ENCODE measurements around the gene UGGT1. TPM values are rescaled to one million over a fixed set of nuclear protein-coding genes. Genes with fewer than 3 reads are reported as not detected.

UGGT1 gene
- total RNA-seq, 2 experiments from 2014 or later, result 33.2 to 59.5 TPM

DNA sequence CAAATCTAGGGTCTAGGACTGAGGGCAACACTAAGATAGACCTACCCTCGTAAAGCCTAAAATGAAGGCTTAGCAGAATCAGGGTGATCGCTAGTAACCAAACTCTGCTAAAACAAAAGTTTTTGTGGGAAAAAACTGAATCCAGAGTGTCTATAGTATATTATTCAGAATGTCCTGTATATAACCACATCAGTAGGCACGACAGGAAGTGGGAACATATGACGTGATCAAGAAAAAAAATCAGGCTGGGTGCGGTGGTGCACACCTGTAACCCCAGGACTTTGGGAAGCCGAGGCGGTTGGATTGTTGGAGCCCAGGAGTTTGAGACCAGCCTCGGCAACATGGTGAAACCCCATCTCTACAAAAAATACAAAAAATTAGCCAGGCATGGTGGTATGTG lies 106.1 kb downstream of the UGGT1 start:
- no peaks in the 10 kb centered on the region for H3K79me2 ChIP-seq (ENCODE audit: insufficient read depth, low read depth, low read length)
- no peak for DNase-seq (ENCODE audit: low spot score)
- H2AFZ ChIP-seq (ENCODE audit: low read length), result no peak overlapping the region
- H3K4me2 ChIP-seq (ENCODE audit: low read length), result no peak overlapping the region
- no peaks in the 10 kb centered on the region for H3K4me1 ChIP-seq (ENCODE audit: insufficient read depth, low read length, poor library complexity, severe bottlenecking)
- ChIA-PET CTCF (ENCODE audit: unreplicated experiment) (no interaction called here), POLR2A (no interaction called here)
- H3K27ac ChIP-seq (ENCODE audit: low read depth, low read length, poor library complexity, severe bottlenecking), result no peak overlapping the region
- BruUV-seq (replicated peaks), result no TSS peak
- TF ChIP-seq, protein P1, sequence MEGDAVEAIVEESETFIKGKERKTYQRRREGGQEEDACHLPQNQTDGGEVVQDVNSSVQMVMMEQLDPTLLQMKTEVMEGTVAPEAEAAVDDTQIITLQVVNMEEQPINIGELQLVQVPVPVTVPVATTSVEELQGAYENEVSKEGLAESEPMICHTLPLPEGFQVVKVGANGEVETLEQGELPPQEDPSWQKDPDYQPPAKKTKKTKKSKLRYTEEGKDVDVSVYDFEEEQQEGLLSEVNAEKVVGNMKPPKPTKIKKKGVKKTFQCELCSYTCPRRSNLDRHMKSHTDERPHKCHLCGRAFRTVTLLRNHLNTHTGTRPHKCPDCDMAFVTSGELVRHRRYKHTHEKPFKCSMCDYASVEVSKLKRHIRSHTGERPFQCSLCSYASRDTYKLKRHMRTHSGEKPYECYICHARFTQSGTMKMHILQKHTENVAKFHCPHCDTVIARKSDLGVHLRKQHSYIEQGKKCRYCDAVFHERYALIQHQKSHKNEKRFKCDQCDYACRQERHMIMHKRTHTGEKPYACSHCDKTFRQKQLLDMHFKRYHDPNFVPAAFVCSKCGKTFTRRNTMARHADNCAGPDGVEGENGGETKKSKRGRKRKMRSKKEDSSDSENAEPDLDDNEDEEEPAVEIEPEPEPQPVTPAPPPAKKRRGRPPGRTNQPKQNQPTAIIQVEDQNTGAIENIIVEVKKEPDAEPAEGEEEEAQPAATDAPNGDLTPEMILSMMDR (conservative IDR thresholded peaks at IDR 0.05; ENCODE audit: low read length), result no peak
- TF ChIP-seq EZH2phosphoT487 (IDR thresholded peaks at IDR 0.05; ENCODE audit: borderline replicate concordance, low read depth, low read length), result no peak
- H3K4me3 ChIP-seq (ENCODE audit: low read depth, low read length, poor library complexity, severe bottlenecking), result no peak overlapping the region
- peaks cover 7% of the 10 kb centered on the region for H3K36me3 ChIP-seq (ENCODE audit: insufficient read depth, low read length)
- no peaks in the 10 kb centered on the region for H4K20me1 ChIP-seq (ENCODE audit: insufficient read depth, low read length)
- no peaks in the 10 kb centered on the region for H3K9me3 ChIP-seq (ENCODE audit: low read length)
- H3K9me2 ChIP-seq (ENCODE audit: insufficient read depth, low read length), result no peaks in the 10 kb centered on the region
- intact Hi-C loops (cut with micrococcal nuclease; ENCODE audit: unreplicated experiment), result no loop called here

- H3K4me3 ChIP-seq (ENCODE audit: low read depth, low read length, poor library complexity, severe bottlenecking), result no peak overlapping the region
- H3K9me3 ChIP-seq (ENCODE audit: low read length), result no peaks in the 10 kb centered on the region
- no peaks in the 10 kb centered on the region for H3K79me2 ChIP-seq (ENCODE audit: insufficient read depth, low read depth, low read length)
- no TSS peak for BruUV-seq (replicated peaks)
- ChIA-PET CTCF (ENCODE audit: unreplicated experiment) (no interaction called here), POLR2A (no interaction called here)
- no peaks in the 10 kb centered on the region for H4K20me1 ChIP-seq (ENCODE audit: insufficient read depth, low read length)
- H2AFZ ChIP-seq (ENCODE audit: low read length), result no peak overlapping the region
- H3K9me2 ChIP-seq (ENCODE audit: insufficient read depth, low read length), result no peaks in the 10 kb centered on the region
- no peaks in the 10 kb centered on the region for H3K4me1 ChIP-seq (ENCODE audit: insufficient read depth, low read length, poor library complexity, severe bottlenecking)
- TF ChIP-seq EZH2phosphoT487 (IDR thresholded peaks at IDR 0.05; ENCODE audit: borderline replicate concordance, low read depth, low read length), result no peak
- TF ChIP-seq, protein P1 (conservative IDR thresholded peaks at IDR 0.05; ENCODE audit: low read length), result no peak
- no peak for DNase-seq (ENCODE audit: low spot score)
- H3K36me3 ChIP-seq (ENCODE audit: insufficient read depth, low read length), result no peaks in the 10 kb centered on the region
- H3K27ac ChIP-seq (ENCODE audit: low read depth, low read length, poor library complexity, severe bottlenecking), result no peak overlapping the region
- intact Hi-C loops (cut with micrococcal nuclease; ENCODE audit: unreplicated experiment), result no loop called here
- H3K4me2 ChIP-seq (ENCODE audit: low read length), result no peak overlapping the region
Measured at GRCh38 chr2:128198656-128199055, 107.7 kb downstream of the UGGT1 start.

DNA sequence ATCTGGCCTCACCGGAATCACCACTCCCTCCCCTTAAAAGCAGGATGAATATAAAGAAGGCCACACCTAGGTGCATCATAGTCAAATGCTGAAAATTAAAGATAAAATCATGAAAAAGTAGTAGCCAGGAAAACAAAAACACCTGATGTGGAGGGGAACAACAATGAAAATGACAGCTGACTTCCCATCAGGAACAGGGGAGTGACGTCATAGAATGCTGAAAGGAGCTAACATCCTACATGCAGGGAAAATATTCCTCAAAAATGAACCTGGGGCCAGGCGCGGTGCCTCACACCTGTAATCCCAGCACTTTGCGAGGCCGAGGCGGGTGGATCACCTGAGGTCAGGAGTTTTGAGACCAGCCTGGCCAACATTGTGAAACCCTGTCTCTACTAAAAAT lies 108.1 kb downstream of the UGGT1 start:
- intact Hi-C loops (cut with micrococcal nuclease; ENCODE audit: unreplicated experiment), result no loop called here
- no peaks in the 10 kb centered on the region for H3K4me1 ChIP-seq (ENCODE audit: insufficient read depth, low read length, poor library complexity, severe bottlenecking)
- H3K36me3 ChIP-seq (ENCODE audit: insufficient read depth, low read length), result no peaks in the 10 kb centered on the region
- ChIA-PET CTCF (ENCODE audit: unreplicated experiment) (no interaction called here), POLR2A (interaction anchor here (0.5 kb wide), 1 partner anchor 25 kb away, joined by 4 read pairs; no protein-coding TSS in a partner anchor)
- no peaks in the 10 kb centered on the region for H3K9me3 ChIP-seq (ENCODE audit: low read length)
- DNase-seq (ENCODE audit: low spot score), result no peak
- no peak overlapping the region for H3K4me3 ChIP-seq (ENCODE audit: low read depth, low read length, poor library complexity, severe bottlenecking)
- no peak overlapping the region for H2AFZ ChIP-seq (ENCODE audit: low read length)
- no peak overlapping the region for H3K27ac ChIP-seq (ENCODE audit: low read depth, low read length, poor library complexity, severe bottlenecking)
- no peaks in the 10 kb centered on the region for H3K79me2 ChIP-seq (ENCODE audit: insufficient read depth, low read depth, low read length)
- no peaks in the 10 kb centered on the region for H4K20me1 ChIP-seq (ENCODE audit: insufficient read depth, low read length)
- no peaks in the 10 kb centered on the region for H3K9me2 ChIP-seq (ENCODE audit: insufficient read depth, low read length)
- no peak overlapping the region for H3K4me2 ChIP-seq (ENCODE audit: low read length)
- no TSS peak for BruUV-seq (replicated peaks)
- TF ChIP-seq, protein P1 (conservative IDR thresholded peaks at IDR 0.05; ENCODE audit: low read length), result no peak
- no peak for TF ChIP-seq EZH2phosphoT487 (IDR thresholded peaks at IDR 0.05; ENCODE audit: borderline replicate concordance, low read depth, low read length)

Data from OCI-LY7 (cell line).